HG03095 (cell line): Measurements from ENCODE around the gene PHIP.
"Not testable (repeated sequence)": the region's sequence is repeated elsewhere in the genome, so short reads cannot be mapped to it uniquely, and the experiment has no call there.

Experiments
- ATAC-seq: cut with Tn5 transposase; IDR thresholded peaks from one replicate; pipeline ENCODE4 v1.9.1; 2021; ENCODE audit warnings: moderate library complexity; ENCODE audit not compliant: unreplicated experiment

PHIP gene

GRCh38 chr6:79078075-79078969 is at the start of gene PHIP:
Gene PHIP (minus strand): TSS chr6:79078254. CDS start chr6:79078068, 186 bp downstream.
- ATAC-seq: peak; percentile 68

- no peak for ATAC-seq
These were observed 49.6 kb upstream of the PHIP start for GRCh38 chr6:79127660-79128059.

GRCh38 chr6:79119217-79119616 is 41.2 kb upstream of the PHIP start:
- ATAC-seq: no peak

- no peak for ATAC-seq
These were observed 39.7 kb upstream of the PHIP start for GRCh38 chr6:79117752-79118151.

GRCh38 chr6:79115553-79116182 is 37.6 kb upstream of the PHIP start:
- ATAC-seq: no peak

- no peak for ATAC-seq
These were observed 33.5 kb upstream of the PHIP start for GRCh38 chr6:79111549-79111948.

GRCh38 chr6:79101164-79101563 is 23.1 kb upstream of the PHIP start:
- ATAC-seq: no peak

- ATAC-seq: no peak
These were observed 22.2 kb upstream of the PHIP start for GRCh38 chr6:79100304-79100703.

GRCh38 chr6:79094938-79095337 is 16.9 kb upstream of the PHIP start:
- no peak for ATAC-seq

- ATAC-seq: not testable (repeated sequence)
These were observed 13.7 kb upstream of the PHIP start for GRCh38 chr6:79091801-79092200.

- ATAC-seq: no peak
These were observed 11.7 kb upstream of the PHIP start for GRCh38 chr6:79089552-79090404.

GRCh38 chr6:79084693-79085092 is 6.6 kb upstream of the PHIP start:
- no peak for ATAC-seq

GRCh38 chr6:79082304-79082703 is 4.2 kb upstream of the PHIP start:
- ATAC-seq: no peak

- no peak for ATAC-seq
These were observed 3.6 kb upstream of the PHIP start for GRCh38 chr6:79081663-79082062.

GRCh38 chr6:79079561-79080041 is 1.5 kb upstream of the PHIP start:
- no peak for ATAC-seq

GRCh38 chr6:79077715-79078074 is 359 bp downstream of the PHIP start:
- peak; percentile 26 for ATAC-seq

GRCh38 chr6:79076782-79077641 is 1.0 kb downstream of the PHIP start:
- ATAC-seq: peak; percentile 48

- ATAC-seq: no peak
These were observed 1.9 kb downstream of the PHIP start for GRCh38 chr6:79076160-79076559.

GRCh38 chr6:79073888-79074287 is 4.2 kb downstream of the PHIP start:
- ATAC-seq: no peak

- ATAC-seq: peak; percentile 35
These were observed 5.3 kb downstream of the PHIP start for GRCh38 chr6:79072640-79073181.
